Suppressor macrophage treated with lipopolysaccharide for 4 hours (primary cell): ENCODE measurements around the gene FZR1.
"Not testable (repeated sequence)": the region's sequence is repeated elsewhere in the genome, so short reads cannot be mapped to it uniquely, and the experiment has no call there.

ENCODE experiments used
- DNase-seq: peaks from one replicate; pipeline ENCODE4 v3.0.0-alpha.2; 2020

The FZR1 gene

DNA sequence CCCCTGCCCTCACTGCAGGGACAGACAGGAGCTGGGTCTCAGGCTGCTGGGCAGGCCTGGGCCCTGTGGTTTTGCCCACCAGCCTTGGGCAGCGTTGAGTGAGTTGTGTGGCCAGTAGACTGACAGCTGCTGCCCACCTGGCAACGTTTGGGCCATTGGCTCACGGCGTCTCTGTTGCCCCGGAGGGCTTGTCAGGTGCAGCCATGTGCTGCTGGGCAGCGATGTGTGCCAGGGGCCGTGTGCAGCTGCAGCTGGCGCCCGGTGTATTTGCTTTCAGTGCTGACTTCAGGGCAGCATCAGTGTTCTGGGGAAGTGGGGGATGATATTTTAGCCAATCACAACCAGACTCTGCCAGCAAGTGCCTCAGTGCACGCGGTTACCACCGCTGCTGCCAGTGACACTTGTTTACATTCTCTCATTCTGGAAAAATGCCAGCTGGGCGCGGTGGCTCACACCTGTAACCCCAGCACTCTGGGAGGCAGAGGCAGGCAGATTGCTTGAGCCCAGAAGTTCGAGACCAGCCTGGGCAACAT, 10.6 kb downstream of the FZR1 start:
- no peak for DNase-seq

DNA sequence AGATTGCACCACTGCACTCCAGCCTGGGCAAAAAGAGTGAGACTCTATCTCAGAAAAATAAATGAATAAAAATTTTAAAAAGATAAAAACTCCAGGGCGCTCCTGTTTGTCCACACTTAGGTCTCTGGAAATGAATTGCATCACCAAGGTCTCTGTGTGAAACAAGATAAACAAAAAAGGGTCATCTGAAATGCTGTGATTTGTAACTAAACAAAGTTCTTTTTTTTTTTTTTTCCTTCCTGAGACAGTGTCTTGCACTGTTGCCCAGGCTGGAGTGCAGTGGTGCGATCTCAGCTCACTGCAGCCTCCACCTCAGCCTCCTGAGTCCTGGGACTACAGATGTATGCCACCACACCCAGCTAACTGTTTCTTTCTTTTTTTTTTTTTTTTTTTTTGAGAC, 11.5 kb downstream of the FZR1 start:
- DNase-seq = no peak

DNA sequence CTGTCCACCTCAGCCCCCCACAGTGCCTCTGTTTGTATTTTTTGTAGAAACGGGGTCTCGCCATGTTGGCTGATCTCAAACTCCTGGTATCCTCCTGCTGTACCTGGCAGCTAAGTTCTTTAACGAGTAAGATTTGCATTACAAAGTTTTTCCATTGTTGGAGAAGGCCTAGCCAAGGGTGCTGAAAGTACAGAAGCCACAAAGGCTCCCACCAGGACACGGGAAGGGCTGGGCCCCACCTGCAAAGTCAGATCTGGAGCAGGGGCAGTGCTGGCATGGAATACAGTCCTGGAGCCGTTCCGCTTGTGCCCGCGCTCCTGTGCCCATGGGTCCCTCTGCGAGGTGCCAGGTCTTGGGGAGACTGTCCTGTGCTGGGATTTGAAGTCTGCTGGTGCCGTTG, 12.1 kb downstream of the FZR1 start:
- DNase-seq = no peak

DNA sequence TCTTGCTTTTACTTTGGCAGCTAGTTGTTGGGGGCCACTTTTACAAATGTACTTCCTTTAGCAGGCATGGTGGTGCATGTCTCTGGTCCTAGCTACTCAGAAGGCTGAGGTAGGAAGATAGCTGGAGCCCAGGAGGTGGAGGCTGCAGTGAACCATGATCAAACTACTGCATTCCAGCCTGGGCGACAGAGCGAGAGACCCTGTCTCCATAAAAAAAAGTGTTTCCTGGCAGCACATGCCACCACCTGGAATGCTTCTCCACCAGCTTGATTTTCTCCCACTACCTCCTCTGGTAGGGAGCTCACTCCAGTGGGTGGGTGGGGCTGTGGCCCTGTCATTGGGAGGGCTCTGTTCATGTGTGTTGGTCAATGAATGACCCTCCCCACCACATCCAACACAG, 12.5 kb downstream of the FZR1 start:
- DNase-seq = no peak

DNA sequence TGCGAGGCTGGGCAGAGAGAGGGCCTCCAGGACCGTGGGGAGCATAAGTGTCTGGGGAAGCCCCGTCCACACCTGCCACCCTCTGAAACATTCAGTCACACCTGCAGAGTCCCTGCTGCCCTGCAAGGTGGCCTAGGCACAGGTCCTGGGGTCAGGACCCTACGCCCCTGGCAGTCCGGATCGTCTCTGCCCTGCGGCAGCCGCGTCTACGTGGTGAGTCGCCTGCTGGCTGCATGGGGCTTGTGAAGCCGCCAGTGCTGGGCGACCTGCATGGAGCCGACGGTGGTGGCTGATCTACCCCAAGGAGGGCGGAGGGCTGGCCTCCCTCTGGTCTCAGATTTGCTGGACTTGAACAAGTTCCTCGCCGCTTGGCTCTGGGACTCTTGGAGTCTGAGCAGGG, 13.0 kb downstream of the FZR1 start:
- no peak for DNase-seq

DNA sequence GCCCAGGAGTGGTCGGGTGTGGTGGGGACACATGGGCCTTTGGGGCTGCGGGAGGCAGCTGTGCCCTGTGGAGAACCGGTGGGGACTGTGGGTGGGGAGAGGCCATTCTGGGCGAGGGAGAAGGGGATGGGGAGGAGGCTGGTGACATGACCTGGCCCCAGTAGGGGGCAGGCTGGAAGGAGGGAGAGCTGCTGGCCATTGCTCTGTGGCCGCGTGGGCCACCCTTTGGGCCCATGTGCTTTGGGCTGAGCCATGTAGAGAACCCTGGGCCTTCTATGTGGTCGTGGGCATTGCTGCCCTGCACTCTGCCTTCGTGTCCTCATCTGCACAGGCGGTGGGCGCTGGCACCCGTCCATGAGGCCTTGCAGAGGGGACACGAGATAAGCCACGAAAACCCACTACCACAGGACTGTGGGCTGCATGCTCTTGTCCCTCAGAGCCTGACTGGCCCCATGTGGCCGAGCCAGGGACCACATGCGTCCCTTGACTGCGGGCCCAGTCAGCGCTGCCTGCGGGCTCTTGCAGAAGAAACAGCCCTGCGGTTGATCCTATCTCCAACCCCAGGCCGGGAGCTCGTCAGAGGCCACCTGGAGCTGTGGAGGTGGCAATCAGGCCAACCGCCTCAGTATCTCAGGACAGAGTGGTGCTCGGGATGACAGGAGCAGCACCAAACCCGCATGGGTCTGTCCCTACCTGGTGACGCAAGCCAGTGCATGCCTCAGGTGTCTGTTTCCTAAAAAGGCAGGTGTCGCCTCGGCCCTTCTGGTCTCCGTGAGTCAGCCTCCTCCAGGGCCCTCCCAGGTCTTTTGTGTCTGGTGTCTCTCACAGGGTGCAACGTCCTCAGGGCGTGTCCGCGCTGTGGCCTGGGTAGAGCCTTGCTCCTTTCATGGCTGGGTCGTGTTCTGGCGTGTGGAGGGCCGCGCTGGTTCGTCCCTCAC, 14.3 kb downstream of the FZR1 start:
- DNase-seq = no peak

DNA sequence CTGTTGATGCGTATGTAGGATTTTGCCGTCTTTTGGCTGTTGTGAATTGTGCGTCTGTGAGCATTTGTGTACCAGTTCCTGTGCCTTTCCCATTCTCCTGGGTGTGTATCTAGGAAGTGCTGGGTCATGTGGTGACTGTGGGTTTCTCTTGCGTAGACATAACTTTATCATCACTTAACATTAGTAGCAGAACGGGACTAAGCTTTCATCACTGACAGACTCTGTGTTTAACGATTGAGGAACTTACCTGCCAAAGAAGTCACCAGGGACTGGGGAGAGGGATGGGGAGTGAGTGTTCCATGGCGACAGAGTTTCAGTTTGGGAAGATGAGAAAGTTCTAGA, 15.0 kb downstream of the FZR1 start:
- no peak for DNase-seq

DNA sequence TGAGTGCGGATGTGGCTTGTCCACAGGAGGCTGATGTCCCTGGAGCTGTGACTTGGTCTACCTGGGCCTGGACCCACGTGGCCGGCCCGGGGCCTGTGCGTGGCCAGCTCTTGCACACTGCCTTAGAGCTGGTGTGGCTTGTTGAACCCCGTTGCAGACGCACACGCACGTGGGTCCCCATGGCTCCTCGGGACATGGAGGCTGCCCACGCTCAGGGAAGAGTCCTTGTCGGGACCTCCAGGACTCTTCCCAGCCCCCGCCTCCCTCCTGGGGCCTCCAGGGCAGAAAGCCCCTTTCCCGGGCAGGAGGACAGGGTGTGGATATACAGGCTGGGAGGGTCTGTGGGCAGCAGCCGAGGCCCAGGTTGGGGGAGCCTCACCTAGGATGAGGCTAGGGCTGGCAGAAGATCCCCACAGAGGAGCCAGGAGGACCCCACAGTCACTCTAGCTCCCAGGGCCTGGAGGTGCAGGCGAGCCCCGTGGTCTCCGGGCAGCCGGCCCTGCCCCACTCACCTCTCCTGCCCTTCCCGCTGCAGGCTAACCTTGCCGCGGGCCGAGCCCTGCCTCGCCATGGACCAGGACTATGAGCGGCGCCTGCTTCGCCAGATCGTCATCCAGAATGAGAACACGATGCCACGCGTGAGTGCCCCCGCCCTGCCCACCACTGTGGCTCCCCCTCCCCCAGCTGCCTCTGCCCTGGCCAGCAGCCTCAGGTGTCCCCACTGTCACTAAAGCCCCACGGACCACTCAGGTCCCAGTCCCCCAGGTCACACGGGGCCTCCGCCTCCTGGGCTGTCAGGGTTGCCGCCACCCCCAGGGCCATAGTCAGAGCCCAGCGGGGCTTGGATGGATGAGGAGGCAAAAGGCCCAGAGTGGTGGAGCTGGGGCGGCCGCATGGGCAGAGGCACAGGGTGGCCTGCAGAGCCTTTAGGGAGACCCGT, 16.6 kb downstream of the FZR1 start:
- DNase-seq = no peak

DNA sequence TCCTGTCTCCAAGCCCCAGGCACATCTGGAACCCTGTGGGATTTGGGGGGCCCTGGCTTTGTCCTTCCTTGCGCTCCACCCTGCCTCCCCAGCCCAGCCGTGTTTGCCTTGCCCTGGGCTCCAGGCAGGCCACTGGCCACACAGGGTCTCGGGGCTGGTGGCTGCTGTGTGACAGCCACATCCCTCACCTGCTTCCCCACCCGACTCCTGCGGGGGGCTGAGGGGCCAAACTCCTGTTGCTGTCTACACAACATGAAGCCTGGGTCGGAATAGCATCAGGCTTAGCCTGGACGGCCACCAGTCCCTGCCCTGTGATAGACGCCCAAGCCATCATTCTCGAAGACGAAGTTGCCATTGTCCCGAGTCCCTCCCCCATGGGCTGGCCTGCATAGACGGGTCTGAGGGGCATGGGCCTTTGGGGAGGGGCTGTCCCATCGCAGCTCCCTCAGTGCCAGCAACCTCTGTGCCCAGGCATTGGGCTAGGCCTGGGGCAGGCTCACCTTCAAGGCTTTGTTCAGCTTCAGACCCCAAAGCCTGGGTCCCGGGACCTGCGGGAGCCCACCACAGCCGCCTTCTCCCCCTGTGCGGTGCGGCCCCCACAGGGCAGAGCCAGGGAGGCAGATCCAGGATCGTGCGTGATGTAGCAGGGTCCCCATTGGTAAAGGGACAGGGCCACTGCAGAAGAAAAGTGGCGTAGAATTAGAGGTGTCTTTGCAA, 17.4 kb downstream of the FZR1 start:
- no peak for DNase-seq

DNA sequence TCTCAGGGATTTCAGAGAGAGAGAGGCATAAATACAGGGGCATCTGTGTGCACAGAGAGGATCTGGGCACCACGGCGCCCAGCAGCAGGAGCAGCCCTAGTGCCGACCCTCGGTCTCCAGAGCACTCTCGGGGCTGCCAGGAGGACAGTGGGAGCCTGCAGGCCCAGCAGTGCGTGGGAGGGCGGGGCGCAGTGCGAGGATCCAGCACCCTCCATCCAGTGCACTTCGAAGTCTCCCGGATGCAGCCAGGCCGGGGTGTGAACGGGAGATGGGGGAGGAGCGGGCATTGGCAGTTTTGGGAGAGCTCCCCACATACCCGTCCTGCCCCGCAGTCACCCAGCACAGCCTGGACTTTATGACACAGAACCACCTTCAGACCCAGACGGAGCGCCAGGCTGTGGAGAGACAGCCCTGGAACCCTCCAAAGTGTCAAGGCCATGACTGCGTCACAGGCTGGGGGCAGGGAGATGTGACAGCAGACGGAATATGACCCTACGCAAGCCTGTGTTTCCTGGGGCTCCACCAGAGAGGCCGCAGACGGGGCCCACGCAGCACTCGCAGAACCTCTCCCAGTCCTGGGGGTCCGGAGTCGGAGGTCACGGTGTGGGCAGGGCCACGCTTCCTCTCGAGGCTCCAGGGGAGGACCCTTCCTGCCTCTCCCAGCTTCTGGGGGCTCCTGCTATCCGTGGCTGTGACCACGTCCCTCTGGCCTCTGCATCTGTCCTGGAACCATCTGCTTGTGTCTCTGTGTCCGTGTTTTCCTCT, 18.1 kb downstream of the FZR1 start:
- no peak for DNase-seq

DNA sequence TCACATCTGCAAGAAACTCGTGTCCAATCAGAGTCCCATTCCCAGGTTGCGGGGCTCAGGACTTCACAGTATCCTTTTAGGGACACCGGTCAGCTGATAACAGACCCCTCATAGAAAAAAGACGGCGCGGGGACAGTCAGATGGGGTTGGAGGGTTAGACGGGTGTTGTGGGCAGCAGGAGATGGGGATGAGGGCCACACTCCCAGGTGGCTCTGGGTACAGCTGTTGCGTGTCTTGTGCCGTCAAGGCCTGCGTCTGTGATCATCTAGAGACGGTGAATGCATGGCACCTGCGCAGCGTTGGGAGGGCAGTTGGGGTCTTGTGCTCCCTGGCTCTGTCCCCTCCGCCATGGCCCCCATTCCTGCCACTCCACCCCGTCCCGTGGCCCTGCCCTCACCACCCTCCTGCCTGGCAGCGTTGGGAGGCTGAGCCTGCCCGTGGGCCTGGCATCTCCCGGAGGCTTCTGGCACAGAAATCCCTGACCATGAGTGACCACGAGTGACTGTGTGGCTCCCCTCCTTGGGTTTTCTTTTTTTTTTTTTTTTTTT, 18.9 kb downstream of the FZR1 start:
- DNase-seq = no peak

DNA sequence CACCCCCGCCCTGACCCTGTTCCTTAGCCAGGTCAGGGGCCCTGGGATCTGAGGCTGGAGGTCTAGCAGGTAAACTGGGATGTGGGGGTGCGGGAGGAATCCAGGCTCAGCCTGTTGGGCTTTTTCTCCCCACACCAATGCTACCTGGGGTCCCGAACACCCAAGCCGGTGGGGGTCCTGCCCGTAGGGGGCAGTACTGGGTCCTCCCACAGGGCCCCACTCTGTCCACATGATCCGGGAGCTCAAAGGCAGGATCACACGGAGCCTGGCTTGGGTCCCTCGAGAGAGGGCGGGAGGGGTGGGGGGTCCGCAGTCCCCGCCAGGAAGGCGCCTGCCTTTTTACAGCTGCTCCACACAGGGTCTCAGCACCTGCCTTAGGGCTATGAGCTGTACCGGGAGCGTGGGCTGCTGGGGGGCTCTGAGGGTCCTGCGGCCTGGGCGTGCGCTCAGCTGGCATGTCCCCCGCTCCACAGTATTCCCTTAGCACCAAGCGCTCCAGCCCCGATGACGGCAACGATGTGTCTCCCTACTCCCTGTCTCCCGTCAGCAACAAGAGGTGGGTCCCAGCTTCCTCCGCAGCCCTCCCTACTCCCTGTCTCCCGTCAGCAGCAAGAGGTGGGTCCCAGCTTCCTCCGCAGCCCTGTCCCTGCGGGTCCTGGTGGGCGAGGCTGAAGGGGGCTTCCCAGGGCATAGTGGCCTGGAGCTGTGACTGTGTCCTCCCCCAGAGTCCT, 20.6 kb downstream of the FZR1 start:
- DNase-seq = no peak

DNA sequence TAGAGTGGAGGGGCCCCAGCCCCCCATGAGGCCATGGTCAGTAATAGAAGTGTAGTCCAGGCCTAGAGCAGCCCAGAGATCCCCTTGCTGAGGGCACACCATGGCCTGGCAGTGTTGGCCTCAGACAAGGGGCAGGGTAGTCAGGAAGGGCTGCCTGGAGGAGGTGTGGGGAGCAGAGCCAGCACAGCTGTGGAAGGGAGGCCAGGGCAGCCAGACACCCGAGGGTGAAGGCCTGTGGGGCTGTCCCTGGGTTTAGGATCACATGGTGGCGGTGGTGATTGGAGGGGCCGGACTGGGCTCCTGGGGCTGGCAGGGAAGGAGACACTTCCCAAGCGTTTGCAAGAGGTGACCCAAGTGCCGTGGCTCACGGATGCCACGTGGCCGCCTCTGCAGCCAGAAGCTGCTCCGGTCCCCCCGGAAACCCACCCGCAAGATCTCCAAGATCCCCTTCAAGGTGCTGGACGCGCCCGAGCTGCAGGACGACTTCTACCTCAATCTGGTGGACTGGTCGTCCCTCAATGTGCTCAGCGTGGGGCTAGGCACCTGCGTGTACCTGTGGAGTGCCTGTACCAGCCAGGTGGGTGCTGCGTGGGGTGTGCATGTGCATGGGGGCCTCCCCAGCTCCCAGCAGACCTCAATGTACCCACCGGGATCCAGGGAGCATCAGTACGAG, 21.3 kb downstream of the FZR1 start:
- no peak for DNase-seq

DNA sequence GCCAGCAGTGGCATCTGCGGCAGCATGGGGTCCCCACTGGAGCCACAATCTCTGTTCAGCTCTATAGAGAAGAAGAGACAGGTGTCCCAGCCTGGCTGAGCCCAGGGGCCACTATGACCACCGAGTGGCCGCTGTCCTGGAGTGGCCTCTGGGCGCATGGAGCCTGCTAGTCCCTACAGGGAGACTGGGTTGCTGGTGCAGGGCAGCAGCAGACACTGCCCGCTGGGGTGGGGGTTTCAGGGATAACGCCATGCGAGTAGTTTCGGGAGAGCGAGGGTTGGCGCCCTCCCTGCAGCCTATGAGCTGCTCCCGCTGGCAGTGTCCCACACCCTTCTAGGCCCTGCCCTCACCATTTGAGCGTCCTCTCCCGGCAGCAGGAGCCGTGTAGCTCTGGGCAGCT, 22.0 kb downstream of the FZR1 start:
- no peak for DNase-seq

DNA sequence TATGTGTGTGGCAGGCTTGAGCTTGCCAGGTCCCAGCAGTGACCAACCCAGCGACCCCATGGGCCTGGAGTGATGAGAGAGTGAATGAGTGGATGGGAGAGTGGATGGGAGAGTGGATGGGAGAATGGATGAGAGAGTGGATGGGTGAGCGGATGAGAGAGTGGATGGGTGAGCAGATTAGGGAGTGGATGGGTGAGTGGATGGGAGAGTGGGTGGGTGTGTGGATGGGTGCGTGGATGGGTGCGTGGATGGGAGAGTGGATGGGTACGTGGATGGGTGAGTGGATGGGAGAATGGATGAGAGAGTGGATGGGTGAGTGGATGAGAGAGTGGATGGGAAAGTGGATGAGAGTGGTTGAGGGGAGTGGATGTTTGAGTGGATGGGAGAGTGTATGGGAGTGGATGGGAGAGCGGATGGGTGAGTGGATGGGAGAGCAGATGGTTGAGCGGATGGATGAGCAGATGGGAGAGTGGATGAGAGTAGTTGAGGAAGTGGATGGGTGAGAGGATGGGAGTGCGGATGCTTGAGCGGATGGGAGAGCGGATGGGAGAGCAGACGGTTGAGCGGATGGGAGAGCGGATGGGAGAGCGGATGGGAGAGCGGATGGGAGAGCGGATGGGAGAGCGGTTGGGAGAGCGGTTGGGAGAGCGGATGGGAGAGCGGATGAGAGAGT, 22.6 kb downstream of the FZR1 start:
- no peak for DNase-seq

DNA sequence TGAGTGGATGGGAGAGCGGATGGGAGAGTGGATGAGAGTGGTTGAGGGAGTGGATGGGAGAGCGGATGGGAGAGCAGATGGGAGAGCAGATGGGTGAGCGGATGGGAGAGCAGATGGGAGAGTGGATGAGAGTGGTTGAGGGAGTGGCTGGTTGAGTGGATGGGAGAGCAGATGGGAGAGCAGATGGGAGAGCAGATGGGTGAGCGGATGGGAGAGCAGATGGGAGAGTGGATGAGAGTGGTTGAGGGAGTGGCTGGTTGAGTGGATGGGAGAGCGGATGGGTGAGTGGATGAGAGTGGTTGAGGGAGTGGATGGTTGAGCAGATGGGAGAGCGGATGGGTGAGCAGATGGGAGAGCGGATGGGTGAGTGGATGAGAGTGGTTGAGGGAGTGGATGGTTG, 23.2 kb downstream of the FZR1 start:
- DNase-seq = not testable (repeated sequence)

DNA sequence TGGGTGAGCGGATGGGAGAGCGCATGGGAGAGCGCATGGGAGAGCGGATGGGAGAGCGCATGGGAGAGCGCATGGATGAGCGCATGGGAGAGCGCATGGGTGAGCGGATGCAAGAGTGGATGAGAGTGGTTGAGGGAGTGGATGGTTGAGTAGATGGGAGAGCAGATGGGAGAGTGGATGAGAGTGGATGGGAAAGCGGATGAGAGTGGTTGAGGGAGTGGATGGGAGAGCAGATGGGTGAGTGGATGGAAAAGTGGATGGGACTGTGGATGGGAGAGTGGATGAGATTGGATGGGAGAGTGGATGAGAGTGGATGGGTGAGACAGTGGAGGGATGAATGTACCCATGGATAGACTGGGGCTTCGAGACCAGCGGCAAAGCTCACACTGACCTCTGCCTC, 24.3 kb downstream of the FZR1 start:
- DNase-seq = no peak

DNA sequence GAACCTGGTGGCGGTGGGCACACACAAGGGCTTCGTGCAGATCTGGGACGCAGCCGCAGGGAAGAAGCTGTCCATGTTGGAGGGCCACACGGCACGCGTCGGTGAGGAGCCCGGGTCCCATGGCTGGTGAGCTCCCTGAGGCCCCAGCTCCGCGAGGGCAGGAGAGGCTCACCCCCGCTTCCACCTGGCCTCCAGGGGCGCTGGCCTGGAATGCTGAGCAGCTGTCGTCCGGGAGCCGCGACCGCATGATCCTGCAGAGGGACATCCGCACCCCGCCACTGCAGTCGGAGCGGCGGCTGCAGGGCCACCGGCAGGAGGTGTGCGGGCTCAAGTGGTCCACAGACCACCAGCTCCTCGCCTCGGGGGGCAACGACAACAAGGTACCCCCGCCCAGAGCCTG, 25.6 kb downstream of the FZR1 start:
- DNase-seq = no peak

DNA sequence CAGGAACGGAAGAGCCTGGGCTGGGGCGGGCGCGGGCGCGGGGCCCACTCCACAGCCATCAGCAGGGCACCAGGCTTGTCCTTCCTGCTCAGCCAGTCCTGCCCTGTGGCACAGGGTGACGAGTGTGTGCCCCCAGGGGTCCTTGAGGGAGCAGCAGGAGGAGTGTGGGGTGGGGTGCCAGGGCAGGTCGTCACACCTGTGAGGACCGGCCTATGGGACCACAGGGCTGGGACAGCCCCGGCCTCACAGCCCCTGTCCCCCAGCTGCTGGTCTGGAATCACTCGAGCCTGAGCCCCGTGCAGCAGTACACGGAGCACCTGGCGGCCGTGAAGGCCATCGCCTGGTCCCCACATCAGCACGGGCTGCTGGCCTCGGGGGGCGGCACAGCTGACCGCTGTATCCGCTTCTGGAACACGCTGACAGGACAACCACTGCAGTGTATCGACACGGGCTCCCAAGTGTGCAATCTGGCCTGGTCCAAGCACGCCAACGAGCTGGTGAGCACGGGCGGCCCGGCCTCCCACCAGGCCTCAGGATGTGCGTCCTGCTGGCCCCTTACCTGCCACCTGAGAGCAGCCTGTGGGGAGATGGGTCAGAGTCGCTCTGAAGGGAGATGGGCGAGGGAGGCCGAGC, 26.2 kb downstream of the FZR1 start:
- no peak for DNase-seq

DNA sequence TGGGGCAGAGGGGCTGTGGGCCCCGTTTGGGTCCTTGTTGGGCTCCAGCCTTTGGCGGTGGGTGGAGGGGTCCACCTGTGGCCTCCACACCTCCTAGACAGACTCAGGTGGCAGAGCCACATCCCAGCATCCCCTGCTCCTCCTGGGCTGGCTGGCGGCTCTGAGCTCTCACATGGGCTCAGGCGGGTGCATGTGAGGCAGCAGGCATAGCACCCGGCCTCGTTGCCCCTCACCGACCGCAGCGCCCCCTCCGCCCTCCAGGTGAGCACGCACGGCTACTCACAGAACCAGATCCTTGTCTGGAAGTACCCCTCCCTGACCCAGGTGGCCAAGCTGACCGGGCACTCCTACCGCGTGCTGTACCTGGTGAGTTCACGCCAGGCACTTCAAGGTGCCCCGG, 26.9 kb downstream of the FZR1 start:
- DNase-seq = no peak
